VCaP (cell line): ENCODE measurements around the gene NCK2.

ENCODE experiments used
- H3K27ac ChIP-seq: fragments of 450-650 bp; 2 replicates; pipeline ENCODE4 v1.5.1; 2017
- CTCF ChIP-seq: fragments of 450-650 bp; conservative IDR thresholded peaks from 2 replicates; pipeline ENCODE4 v1.5.1; 2017; ENCODE audit warnings: mild to moderate bottlenecking, moderate library complexity

The NCK2 gene

DNA sequence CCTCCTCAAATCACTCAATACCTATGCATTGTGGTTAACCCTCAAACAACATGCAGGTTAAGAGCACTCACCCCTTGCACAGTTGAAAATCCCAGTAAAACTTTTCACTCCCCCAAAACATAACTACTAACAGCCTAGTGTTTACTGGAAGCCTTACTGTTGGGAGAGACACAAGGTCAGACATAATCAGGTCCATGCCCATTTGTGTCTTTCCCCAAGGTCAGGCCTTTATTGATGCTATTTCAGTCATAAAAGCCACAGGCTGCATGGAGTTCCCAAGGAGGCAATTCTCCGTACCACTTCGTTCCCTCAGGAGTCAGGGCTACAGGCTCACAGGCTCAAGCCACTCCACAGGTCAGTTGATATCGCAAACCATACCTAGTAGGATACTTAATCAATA lies 180.2 kb downstream of the NCK2 start:
- no peak for TF ChIP-seq CTCF

DNA sequence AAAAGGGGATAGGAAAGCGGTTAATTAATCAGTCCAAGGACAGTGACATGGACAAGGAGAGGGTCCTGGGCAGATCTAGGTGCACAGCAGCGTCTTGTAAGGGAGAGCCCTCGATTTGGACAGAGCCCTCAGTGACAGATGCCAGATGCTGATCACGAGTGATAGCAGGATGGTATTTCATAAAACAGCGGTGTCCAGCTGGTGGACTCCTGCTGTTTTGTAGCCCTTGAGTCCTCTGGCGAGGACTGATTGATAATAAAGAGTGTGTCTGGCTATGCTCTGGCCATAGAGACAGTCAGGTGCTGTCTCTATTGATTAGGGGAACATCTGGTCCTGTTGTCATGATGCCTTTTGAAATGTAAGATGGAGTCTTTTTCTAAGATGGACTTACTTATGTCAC lies 180.7 kb downstream of the NCK2 start:
- H3K27ac ChIP-seq, result no peak overlapping the region
- no peak for TF ChIP-seq CTCF

More for the DNA sequence above, 180.2 kb downstream of the NCK2 start:
- no peak overlapping the region for H3K27ac ChIP-seq

DNA sequence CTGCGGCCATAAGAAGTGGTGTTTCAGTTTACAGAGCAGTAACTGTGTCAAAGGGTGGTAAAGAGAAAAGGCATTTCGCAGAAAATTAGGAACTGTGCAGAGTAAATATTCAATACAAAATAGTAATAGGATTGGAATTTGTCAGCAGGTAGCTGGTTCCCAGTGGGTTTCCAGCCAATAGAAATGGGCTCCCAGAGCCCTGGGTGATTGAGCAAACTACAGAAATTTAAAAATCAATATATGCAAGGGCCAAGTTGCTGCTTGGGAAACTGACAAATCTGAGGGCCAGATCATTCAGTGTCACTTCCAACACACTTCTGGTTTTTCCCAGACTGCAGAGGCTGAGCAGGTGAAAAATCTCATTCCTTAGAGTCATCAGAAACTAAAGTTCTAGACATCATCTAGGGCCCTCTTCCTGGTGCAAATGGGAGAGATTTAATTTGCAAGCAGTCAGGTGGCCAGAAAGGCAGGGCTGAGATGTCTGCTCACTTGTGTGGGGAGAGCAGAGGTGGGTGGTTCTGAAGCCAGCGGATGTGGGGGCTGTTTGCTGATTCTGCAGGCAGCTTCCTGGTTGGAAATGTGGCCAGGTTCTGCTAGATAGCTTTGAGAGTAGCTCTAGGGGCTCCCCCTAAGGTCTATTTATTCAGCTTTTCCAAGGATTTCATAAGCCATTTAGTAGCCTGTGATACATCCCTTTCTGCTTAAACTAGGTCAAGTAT lies 182.4 kb downstream of the NCK2 start:
- no peak overlapping the region for H3K27ac ChIP-seq
- no peak for TF ChIP-seq CTCF

- TF ChIP-seq CTCF, result no peak
- H3K27ac ChIP-seq, result no peak overlapping the region
Observed at GRCh38 chr2:105928086-105928485, 183.4 kb downstream of the NCK2 start.

DNA sequence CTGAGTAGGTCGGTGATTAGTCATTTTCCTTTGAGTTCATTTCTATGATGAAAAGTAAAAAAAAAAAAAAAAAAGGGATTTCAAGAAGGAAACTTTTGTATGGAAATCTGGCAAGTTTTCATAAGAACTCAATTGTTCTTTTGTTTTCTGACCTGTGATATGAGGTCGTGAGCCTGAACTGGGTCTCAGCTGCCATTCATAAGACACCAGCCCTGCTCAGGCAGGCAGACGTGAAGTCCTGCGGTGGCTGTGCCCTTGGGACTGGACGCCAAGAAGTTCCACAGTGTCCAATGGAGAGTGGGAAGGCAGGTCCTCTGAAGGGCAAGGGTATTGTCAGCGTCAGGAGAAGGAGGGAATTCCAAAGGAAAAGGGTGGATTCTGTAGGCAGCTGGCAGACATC lies 183.9 kb downstream of the NCK2 start:
- no peak overlapping the region for H3K27ac ChIP-seq
- TF ChIP-seq CTCF, result no peak

DNA sequence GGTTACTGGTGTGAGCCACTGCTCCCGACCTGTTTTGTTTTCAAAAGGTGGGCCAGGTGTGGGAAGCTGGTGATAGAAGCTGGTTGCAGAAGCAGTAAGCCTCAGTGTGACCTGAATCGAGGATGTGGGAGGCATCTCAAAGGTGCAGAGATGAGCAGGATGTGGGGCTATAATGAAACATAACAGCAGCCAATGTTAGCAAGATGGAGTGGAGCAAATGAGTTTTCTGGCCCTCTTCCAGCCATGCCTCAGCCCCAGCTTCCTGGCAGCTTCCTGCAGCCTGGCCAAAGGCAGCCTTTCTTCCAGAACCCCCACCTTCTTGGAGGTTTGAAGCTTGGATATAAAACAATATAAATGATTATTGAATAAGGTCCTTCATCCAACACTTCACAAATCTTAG lies 184.8 kb downstream of the NCK2 start:
- H3K27ac ChIP-seq, result no peak overlapping the region
- TF ChIP-seq CTCF, result no peak

GRCh38 chr2:105932582-105932981 lies 187.9 kb downstream of the NCK2 start:
- TF ChIP-seq CTCF, result no peak

More at GRCh38 chr2:105932582-105932981, 187.9 kb downstream of the NCK2 start:
- H3K27ac ChIP-seq, result no peak overlapping the region
